Choroid plexus epithelial cell (primary cell): ENCODE results near the gene NCBP3.
"Not testable (repeated sequence)": the region's sequence is repeated elsewhere in the genome, so short reads cannot be mapped to it uniquely, and the experiment has no call there.

Source experiments
- DNase-seq: peaks from one replicate; pipeline ENCODE4 v3.0.0-alpha.2; 2010; ENCODE audit warnings: low read depth
- H3K4me3 ChIP-seq: 2 replicates; pipeline ENCODE4 v1.5.1; 2011; ENCODE audit warnings: low read depth, mild to moderate bottlenecking, control low read depth, low read length, moderate library complexity
- CTCF ChIP-seq: conservative IDR thresholded peaks from 2 replicates; pipeline ENCODE4 v1.5.1; 2011; ENCODE audit warnings: low read depth, mild to moderate bottlenecking, control low read depth, inconsistent platforms, low read length, moderate library complexity

The NCBP3 gene

DNA sequence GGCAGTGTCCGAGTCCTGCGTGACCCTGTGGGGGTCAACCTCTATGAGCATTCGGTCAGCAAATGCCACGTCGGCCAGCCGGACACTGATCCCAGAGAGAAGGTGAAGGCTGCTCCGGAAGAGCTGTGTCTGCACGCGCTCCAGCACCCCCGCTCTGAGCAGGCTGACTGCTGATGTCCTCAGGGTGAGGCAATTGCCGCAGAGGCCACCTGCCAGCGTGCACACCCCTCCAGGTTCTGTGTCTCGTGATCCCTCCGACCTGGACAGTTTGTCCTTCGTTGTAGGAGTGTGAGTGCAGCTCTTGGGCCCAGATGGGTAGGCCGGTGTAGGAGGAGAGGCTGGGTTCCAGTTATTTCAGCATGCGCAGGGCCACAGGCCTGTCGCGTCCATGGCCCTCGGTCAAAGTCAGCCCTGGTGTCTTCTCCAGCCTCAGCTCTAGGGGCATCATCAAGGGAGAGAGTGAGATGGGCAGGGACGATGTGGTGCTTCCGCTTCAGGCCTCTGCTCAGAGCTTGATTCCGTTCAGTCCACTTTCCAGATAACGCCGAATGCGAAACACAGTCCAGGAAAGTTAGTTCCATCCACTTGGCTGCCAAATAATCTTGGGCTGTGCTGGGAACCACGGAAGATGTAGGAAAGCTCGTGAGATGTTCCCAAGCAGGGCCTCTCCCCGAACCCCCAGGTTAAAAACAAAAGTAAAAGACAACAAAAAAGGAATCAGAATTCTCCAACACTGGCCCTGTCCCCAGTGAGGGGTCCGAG is 15.1 kb upstream of the NCBP3 start:
- no peak overlapping the region for H3K4me3 ChIP-seq
- TF ChIP-seq CTCF, result no peak
- no peak for DNase-seq

DNA sequence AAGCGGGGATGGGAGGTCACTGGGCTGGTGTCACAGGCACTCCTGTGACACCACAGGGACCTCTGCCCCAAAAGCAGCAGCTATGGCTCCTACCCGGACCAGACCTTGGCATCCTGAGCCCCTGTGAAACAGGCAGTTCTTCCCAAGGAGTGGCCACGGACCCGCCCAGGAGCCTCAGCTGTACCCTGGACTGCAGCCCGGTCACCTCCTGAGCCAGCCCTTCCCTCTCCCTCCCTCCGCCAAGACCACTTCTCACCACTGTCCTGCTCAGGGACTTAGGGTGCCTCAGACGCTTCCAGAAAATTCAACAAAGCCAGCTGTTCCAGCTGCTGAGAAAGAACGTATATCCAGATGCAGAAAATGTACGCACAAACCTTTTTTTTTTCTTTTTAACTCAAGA is 13.9 kb upstream of the NCBP3 start:
- no peak overlapping the region for H3K4me3 ChIP-seq
- no peak for TF ChIP-seq CTCF
- no peak for DNase-seq

GRCh38 chr17:3857261-3858105 is 11.4 kb upstream of the NCBP3 start:
- TF ChIP-seq CTCF, result no peak
- H3K4me3 ChIP-seq, result no peak overlapping the region
- DNase-seq, result no peak

DNA sequence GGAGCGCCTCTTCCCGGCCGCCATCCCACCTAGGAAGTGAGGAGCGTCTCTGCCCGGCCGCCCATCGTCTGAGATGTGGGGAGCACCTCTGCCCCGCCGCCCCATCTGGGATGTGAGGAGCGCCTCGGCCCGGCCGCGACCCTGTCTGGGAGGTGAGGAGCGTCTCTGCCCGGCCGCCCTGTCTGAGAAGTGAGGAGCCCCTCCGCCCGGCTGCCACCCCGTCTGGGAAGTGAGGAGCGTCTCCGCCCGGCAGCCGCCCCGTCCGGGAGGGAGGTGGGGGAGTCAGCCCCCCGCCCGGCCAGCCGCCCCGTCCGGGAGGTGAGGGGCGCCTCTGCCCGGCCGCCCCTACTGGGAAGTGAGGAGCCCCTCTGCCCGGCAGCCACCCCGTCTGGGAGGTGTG is 8.2 kb upstream of the NCBP3 start:
- not testable (repeated sequence) for DNase-seq

DNA sequence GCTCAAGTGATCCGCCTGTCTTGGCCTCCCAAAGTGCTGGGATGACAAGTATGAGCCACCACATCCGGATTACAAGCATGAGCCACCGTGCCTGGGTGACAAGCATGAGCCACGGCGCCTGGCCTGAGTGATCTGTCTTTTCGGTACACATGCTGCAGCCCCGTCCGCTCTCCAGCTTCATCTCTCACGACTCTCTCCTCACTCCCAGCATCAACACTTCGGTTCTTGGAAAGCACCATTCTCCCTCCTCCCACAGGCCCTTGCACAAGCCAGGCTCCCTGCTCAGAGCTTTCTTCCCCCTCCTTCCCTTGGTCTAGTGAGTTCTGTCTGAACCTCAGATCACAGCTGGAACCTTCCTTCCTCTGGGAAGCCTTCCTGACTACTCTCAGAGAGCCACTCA is 6.5 kb upstream of the NCBP3 start:
- no peak overlapping the region for H3K4me3 ChIP-seq
- peak; percentile 46 for DNase-seq
- no peak for TF ChIP-seq CTCF

More for the DNA sequence above, 8.2 kb upstream of the NCBP3 start:
- not testable (repeated sequence) for H3K4me3 ChIP-seq

DNA sequence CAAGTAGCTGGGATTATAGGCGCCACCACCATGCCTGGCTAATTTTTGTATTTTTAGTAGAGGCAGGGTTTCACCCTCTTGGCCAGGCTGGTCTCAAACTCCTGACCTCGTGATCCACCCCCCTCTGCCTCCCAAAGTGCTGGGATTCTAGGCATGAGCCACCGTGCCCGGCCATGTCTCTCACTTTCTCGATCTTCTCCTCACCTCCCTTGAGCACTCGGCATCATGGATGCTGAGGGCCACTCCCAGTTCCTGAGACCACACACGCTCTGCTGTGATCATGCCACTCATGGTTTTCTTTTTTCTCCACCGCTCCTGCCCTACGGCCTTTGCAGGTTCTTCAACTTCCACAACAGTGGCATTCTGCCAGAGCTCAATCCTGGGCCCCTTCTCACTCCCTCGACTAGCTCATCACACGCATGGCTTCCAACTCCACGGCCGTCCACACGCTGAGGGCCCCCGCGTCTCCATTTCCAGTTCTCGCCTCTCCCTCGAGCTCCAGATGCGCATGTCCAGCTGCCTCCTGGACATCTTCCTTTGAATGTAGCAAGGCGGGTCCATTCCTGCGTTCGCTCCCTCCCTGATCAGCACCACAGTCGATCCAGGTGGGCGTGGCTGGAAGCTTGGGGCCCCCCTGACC is 5.5 kb upstream of the NCBP3 start:
- H3K4me3 ChIP-seq, result no peak overlapping the region
- no peak for DNase-seq
- TF ChIP-seq CTCF, result no peak

DNA sequence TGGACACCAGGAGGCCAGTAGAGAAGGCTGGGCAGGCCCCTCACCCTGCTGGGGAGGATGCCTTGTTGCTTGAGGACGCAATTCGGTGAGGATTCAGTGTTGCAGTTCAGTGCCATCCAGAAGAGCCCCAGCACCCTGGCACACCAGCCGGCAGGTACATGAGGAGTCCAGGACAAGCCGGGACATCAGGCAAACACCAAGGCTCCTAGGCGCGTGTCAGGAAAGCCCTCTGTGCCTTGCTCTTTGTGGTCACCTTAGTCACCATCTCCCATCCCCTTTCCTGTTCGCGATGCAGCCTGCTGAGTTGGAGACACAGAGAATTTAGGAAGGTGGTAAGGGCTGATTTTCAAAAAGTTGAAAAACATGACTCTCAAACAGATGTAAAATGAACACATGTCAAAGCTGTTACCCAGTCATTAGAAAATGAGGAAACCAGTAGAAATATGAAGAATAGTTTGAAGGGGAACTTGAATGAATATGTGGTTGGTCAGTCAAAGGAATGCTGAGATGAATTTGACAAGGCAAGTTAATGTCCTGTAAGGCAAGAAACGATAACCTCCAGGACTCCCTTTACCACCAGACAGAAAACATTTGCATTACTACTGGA is 2.3 kb upstream of the NCBP3 start:
- H3K4me3 ChIP-seq, result no peak overlapping the region
- no peak for DNase-seq
- no peak for TF ChIP-seq CTCF
